ENCODE results near the gene VSX1.

VSX1 gene

GRCh38 chr20:25081730-25082497 is at the start of gene VSX1:
Gene VSX1 (minus strand): TSS chr20:25082141. CDS start chr20:25082096, 45 bp downstream.
- DNase-seq (ENCODE audit: low read depth in 2 of 2): no peak

GRCh38 chr20:25129908-25130307 is 48.0 kb upstream of the VSX1 start:
- no peak for DNase-seq (ENCODE audit: low read depth in 2 of 2)

GRCh38 chr20:25129428-25129827 is 47.5 kb upstream of the VSX1 start:
- no peak for DNase-seq (ENCODE audit: low read depth in 2 of 2)

GRCh38 chr20:25128649-25129048 is 46.7 kb upstream of the VSX1 start:
- DNase-seq (ENCODE audit: low read depth in 2 of 2): no peak

GRCh38 chr20:25127761-25128537 is 46.0 kb upstream of the VSX1 start:
- no peak for DNase-seq (ENCODE audit: low read depth in 2 of 2)

- no peak for DNase-seq (ENCODE audit: low read depth in 2 of 2)
These were observed 44.5 kb upstream of the VSX1 start for GRCh38 chr20:25126204-25127029.

GRCh38 chr20:25125636-25126035 is 43.7 kb upstream of the VSX1 start:
- no peak for DNase-seq (ENCODE audit: low read depth in 2 of 2)

- no peak for DNase-seq (ENCODE audit: low read depth in 2 of 2)
These were observed 39.0 kb upstream of the VSX1 start for GRCh38 chr20:25120920-25121319.

- DNase-seq (ENCODE audit: low read depth in 2 of 2): no peak
These were observed 38.5 kb upstream of the VSX1 start for GRCh38 chr20:25120457-25120856.

GRCh38 chr20:25118529-25118928 is 36.6 kb upstream of the VSX1 start:
- DNase-seq (ENCODE audit: low read depth in 2 of 2): no peak

- DNase-seq (ENCODE audit: low read depth in 2 of 2): no peak
These were observed 36.0 kb upstream of the VSX1 start for GRCh38 chr20:25117990-25118389.

- no peak for DNase-seq (ENCODE audit: low read depth in 2 of 2)
These were observed 35.0 kb upstream of the VSX1 start for GRCh38 chr20:25116739-25117458.

GRCh38 chr20:25103526-25103925 is 21.6 kb upstream of the VSX1 start:
- no peak for DNase-seq (ENCODE audit: low read depth in 2 of 2)

- DNase-seq (ENCODE audit: low read depth in 2 of 2): no peak
These were observed 19.0 kb upstream of the VSX1 start for GRCh38 chr20:25100914-25101313.

GRCh38 chr20:25099601-25100140 is 17.7 kb upstream of the VSX1 start:
- DNase-seq (ENCODE audit: low read depth in 2 of 2): no peak

GRCh38 chr20:25097498-25097897 is 15.6 kb upstream of the VSX1 start:
- no peak for DNase-seq (ENCODE audit: low read depth in 2 of 2)

- DNase-seq (ENCODE audit: low read depth in 2 of 2): peak; percentile 43 to 50
These were observed 8.8 kb upstream of the VSX1 start for GRCh38 chr20:25090492-25091429.

GRCh38 chr20:25089662-25090061 is 7.7 kb upstream of the VSX1 start:
- DNase-seq (ENCODE audit: low read depth in 2 of 2): no peak

- no peak for DNase-seq (ENCODE audit: low read depth in 2 of 2)
These were observed 7.2 kb upstream of the VSX1 start for GRCh38 chr20:25089096-25089495.

GRCh38 chr20:25088267-25088666 is 6.3 kb upstream of the VSX1 start:
- DNase-seq (ENCODE audit: low read depth in 2 of 2): no peak

All from stimulated activated CD8-positive, alpha-beta memory T cell treated with anti-CD3 and anti-CD28 coated beads, Interleukin-7, amount 100 ng/mL, for 1 hour (primary cell).